ENCODE results near the gene ZNF185.

DNA sequence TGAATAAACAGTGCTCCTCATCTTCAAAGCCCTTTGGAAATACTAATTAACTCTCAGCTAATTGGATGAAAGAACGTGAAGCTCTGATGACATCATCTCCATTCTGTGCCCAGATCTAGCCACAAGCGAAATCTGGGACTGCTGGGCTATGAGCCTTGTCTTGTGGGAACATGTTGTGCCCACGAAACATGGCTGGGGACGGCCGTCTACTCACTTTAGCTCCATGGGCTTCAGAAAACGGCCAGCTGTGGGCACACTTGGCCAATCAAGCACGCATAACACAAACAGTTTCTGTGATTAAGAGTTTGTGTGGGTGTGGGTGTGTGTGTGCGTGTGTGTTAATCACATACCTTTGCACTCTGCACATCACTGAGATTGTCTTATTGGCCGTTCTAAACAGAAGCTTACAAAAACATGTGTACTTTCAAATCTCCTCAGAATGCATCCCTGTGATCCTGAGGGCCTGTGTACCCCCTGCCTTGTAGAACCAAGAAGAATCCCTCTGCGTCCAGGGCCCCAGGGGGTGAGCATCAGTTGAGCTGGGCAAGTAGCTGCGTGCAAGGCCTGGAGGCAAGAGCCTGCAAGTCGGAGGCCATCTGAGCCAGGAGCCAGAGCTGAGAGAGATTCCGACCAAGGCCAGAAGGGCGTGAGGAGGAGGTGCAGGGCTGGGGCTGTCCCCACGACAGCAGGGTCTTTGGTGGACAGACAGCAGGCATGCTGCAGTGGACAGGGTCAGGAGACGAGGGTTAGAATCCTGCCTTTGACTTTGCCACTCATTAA is 18.7 kb upstream of the ZNF185 start:
- TF ChIP-seq, protein P1, sequence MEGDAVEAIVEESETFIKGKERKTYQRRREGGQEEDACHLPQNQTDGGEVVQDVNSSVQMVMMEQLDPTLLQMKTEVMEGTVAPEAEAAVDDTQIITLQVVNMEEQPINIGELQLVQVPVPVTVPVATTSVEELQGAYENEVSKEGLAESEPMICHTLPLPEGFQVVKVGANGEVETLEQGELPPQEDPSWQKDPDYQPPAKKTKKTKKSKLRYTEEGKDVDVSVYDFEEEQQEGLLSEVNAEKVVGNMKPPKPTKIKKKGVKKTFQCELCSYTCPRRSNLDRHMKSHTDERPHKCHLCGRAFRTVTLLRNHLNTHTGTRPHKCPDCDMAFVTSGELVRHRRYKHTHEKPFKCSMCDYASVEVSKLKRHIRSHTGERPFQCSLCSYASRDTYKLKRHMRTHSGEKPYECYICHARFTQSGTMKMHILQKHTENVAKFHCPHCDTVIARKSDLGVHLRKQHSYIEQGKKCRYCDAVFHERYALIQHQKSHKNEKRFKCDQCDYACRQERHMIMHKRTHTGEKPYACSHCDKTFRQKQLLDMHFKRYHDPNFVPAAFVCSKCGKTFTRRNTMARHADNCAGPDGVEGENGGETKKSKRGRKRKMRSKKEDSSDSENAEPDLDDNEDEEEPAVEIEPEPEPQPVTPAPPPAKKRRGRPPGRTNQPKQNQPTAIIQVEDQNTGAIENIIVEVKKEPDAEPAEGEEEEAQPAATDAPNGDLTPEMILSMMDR (IDR thresholded peaks at IDR 0.05; ENCODE audit: poor library complexity, severe bottlenecking) = no peak
- TF ChIP-seq TAF1 (IDR thresholded peaks at IDR 0.05; ENCODE audit: low read depth) (no peak), POLR2AphosphoS5 (IDR thresholded peaks at IDR 0.05) (no peak), EZH2 (IDR thresholded peaks at IDR 0.05; ENCODE audit: borderline replicate concordance, insufficient read depth, low read length, poor library complexity, severe bottlenecking) (no peak)
